SK-N-SH treated with all-trans-retinoic acid at 6 μM for 48 hours (cell line): ENCODE results near the gene RAPGEF1.

Experiments used
- ATAC-seq: fragments of 200-7000 bp; cut with Tn5 transposase; 3 replicates; pipeline ENCODE4 v1.9.1; 2020; ENCODE audit warnings: mild to moderate bottlenecking, moderate library complexity
- ARNTL ChIP-seq: fragments of 450-650 bp; formaldehyde crosslinking; IDR thresholded peaks from 2 replicates; pipeline ENCODE4 v1.5.0; 2020; ENCODE audit warnings: low read depth, mild to moderate bottlenecking, moderate library complexity, borderline replicate concordance
- BACH2 ChIP-seq: fragments of 250-450 bp; sonication (Bioruptor Pico); IDR thresholded peaks from 2 replicates; pipeline ENCODE4 v1.9.0; 2021; ENCODE audit warnings: mild to moderate bottlenecking, borderline replicate concordance
- CREB5 ChIP-seq: fragments of 250-450 bp; sonication (Bioruptor Pico); IDR thresholded peaks from 2 replicates; pipeline ENCODE4 v1.5.1; 2020; ENCODE audit warnings: low read depth, mild to moderate bottlenecking, moderate library complexity
- GLIS3 ChIP-seq: fragments of 250-450 bp; sonication (Bioruptor Pico); IDR thresholded peaks from 2 replicates; pipeline ENCODE4 v1.5.0; 2020; ENCODE audit warnings: mild to moderate bottlenecking, moderate library complexity
- ISL1 ChIP-seq: fragments of 250-450 bp; sonication (Bioruptor Pico); IDR thresholded peaks from 2 replicates; pipeline ENCODE4 v2.1.2; 2022; ENCODE audit warnings: mild to moderate bottlenecking, moderate library complexity
- OSR1 ChIP-seq: fragments of 250-450 bp; sonication (Bioruptor Pico); IDR thresholded peaks from 2 replicates; pipeline ENCODE4 v1.8.0; 2022; ENCODE audit warnings: moderate library complexity, mild to moderate bottlenecking, inconsistent platforms
- POU6F1 ChIP-seq: fragments of 250-450 bp; sonication (Bioruptor Pico); IDR thresholded peaks from 2 replicates; pipeline ENCODE4 v1.8.0; 2021; ENCODE audit warnings: low read depth, mild to moderate bottlenecking, moderate library complexity, borderline replicate concordance
- PPARA ChIP-seq: fragments of 250-450 bp; sonication (Bioruptor Pico); IDR thresholded peaks from 2 replicates; pipeline ENCODE4 v1.5.0; 2020; ENCODE audit warnings: mild to moderate bottlenecking, borderline replicate concordance
- RARB ChIP-seq: fragments of 250-450 bp; sonication (Bioruptor Pico); IDR thresholded peaks from 2 replicates; pipeline ENCODE4 v1.8.0; 2021; ENCODE audit warnings: mild to moderate bottlenecking, moderate library complexity
- SNAI2 ChIP-seq: fragments of 250-450 bp; sonication (Bioruptor Pico); IDR thresholded peaks from 2 replicates; pipeline ENCODE4 v1.5.0; 2020; ENCODE audit warnings: mild to moderate bottlenecking, moderate library complexity
- TSHZ2 ChIP-seq: fragments of 250-450 bp; sonication (Bioruptor Pico); IDR thresholded peaks from 2 replicates; pipeline ENCODE4 v1.5.0; 2020; ENCODE audit warnings: mild to moderate bottlenecking, moderate library complexity
- ZC3H10 ChIP-seq: fragments of 250-450 bp; sonication (Bioruptor Pico); IDR thresholded peaks from 2 replicates; pipeline ENCODE4 v1.5.1; 2021; ENCODE audit warnings: mild to moderate bottlenecking, moderate library complexity
- ZFP30 ChIP-seq: fragments of 450-650 bp; formaldehyde crosslinking; IDR thresholded peaks from 2 replicates; pipeline ENCODE4 v1.5.0; 2022; ENCODE audit warnings: mild to moderate bottlenecking, moderate library complexity
- ZNF565 ChIP-seq: fragments of 450-650 bp; formaldehyde crosslinking; conservative IDR thresholded peaks from 2 replicates; pipeline ENCODE4 v1.5.0; 2020; ENCODE audit warnings: low read depth, mild to moderate bottlenecking, moderate library complexity
- ZNF70 ChIP-seq: fragments of 450-650 bp; formaldehyde crosslinking; IDR thresholded peaks from 2 replicates; pipeline ENCODE4 v1.5.0; 2020; ENCODE audit warnings: mild to moderate bottlenecking, moderate library complexity
- ZNF8 ChIP-seq: fragments of 450-650 bp; formaldehyde crosslinking; IDR thresholded peaks from 2 replicates; pipeline ENCODE4 v1.5.0; 2020; ENCODE audit warnings: mild to moderate bottlenecking, moderate library complexity

The RAPGEF1 gene

DNA sequence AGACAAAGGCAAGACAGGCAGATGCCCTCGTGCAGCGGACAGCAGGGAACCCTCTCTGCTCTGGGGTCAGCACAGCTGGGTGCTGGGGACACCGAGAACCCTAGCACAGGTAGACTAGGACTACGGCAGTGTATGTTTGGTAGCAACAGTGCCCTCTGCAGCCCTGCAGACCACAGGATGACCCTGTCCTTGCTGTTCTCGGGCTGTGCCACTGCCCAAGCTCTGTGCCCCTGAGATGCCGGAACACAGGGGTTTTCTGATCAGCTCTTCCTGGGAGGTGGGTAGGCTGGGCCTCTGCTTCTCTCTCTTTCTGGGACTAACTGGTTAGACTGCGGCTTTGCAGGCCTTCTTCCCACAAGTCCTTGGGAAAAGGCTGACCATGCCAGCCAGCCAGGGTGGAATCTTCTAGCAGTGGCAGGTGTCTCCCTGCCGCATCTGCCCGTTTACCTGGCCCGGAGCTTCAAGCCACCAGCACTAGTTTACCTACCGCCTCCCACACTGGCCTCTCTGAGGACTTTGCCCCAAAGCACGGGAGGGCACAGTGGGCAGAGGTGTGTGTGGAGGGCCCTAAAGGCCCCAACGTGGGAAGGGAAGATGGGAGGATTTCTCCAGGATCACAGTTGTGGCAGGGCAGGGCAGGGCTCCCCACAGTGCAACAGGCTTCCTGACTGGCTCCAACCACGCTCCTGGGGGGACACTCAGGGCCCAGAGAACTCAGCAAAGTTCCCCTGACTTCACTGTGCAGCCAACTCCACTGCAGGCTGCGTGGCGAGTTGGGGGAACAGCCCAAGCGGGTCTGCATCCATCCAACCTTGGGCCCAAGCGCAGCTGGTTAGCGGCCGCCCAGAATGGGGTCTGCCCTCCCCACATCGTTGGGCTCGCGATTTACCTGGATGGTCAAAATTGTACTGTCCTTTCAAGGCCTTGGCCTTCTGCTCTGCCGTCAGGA lies 210.0 kb downstream of the RAPGEF1 start:
- no peak for ATAC-seq
- TF ChIP-seq ZNF70 (CRISPR knock-in tag), result no peak
- TF ChIP-seq ZFP30 (CRISPR knock-in tag), result no peak
- no peak for TF ChIP-seq PPARA (CRISPR knock-in tag)
- TF ChIP-seq CREB5 (CRISPR knock-in tag), result no peak
- no peak for TF ChIP-seq ZNF8 (CRISPR knock-in tag)
- no peak for TF ChIP-seq POU6F1
- no peak for TF ChIP-seq GLIS3 (CRISPR knock-in tag)
- no peak for TF ChIP-seq ISL1 (CRISPR knock-in tag)
- no peak for TF ChIP-seq ZC3H10
- no peak for TF ChIP-seq OSR1 (CRISPR knock-in tag)
- TF ChIP-seq ARNTL (CRISPR knock-in tag), result no peak

GRCh38 chr9:131528886-131529505 lies 210.9 kb downstream of the RAPGEF1 start:
- no peak for ATAC-seq
- TF ChIP-seq SNAI2 (CRISPR knock-in tag), result no peak
- TF ChIP-seq TSHZ2, result no peak
- TF ChIP-seq, all 23 proteins: peak for 0

GRCh38 chr9:131528186-131528585 lies 211.7 kb downstream of the RAPGEF1 start:
- no peak for TF ChIP-seq BACH2 (CRISPR knock-in tag)
- TF ChIP-seq CREB5 (CRISPR knock-in tag), result no peak
- TF ChIP-seq RARB, result no peak
- TF ChIP-seq TSHZ2, result no peak
- no peak for TF ChIP-seq ZNF565
- no peak for TF ChIP-seq ARNTL (CRISPR knock-in tag)
- no peak for TF ChIP-seq ZFP30 (CRISPR knock-in tag)
- TF ChIP-seq POU6F1, result no peak
- TF ChIP-seq, all 23 proteins: peak for 0
- no peak for ATAC-seq
